Epidermal melanocyte (primary cell): ENCODE measurements around the gene LCE2A.

ENCODE experiments used
- DNase-seq: peaks from one replicate; pipeline ENCODE4 v3.0.0; 2011; ENCODE audit warnings: low spot score; ENCODE audit not compliant: insufficient read length

LCE2A gene

GRCh38 chr1:152743371-152744145 is 45.4 kb downstream of the LCE2A start:
- no peak for DNase-seq

DNA sequence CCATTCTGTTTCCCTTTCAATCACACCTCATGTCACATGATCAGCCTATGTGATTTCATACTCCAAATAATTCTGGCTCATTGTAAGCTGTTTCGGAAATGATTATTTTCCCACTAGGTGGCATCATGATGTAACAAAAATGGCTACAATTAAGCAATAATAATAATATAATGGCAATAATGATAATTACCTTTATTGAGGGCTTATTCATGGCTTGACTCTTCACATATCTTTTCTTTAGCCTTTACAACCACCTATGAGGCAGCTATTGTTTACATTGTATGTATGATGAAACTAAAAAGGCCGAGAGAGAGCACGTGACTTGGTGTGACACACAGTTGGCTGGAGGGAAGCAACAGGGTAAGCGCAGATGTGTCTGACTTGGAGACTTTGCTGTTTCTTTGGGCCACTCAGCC is 47.2 kb downstream of the LCE2A start:
- DNase-seq, result no peak

- no peak for DNase-seq
Observed at GRCh38 chr1:152745765-152746444, 47.8 kb downstream of the LCE2A start.

DNA sequence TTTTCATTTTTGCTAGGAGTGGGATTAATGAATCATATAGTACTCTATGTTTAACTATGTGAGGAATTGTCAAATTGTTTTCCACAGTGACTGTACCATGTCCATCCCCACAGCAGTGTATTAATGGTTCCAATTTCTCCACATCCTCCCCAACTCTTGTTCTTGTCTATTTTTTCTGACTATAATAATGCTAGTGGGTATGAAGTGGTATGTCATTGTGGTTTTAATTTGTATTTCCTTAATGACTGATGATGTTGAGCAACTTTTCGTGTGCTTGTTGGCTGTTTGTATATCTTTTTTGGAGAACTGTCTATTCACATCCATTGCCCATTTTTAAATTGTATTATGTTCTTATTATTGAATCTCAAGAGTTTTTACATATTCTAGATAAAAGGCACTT is 49.7 kb downstream of the LCE2A start:
- DNase-seq, result no peak
